NCI-H1105 (cell line): ENCODE data around the gene TMEM132E.
"Not testable (repeated sequence)": the region's sequence is repeated elsewhere in the genome, so short reads cannot be mapped to it uniquely, and the experiment has no call there.

Experiments
- DNase-seq: peaks from one replicate; lab custom pipeline; 2025; lab: John Stamatoyannopoulos, UW

TMEM132E gene, protein sequence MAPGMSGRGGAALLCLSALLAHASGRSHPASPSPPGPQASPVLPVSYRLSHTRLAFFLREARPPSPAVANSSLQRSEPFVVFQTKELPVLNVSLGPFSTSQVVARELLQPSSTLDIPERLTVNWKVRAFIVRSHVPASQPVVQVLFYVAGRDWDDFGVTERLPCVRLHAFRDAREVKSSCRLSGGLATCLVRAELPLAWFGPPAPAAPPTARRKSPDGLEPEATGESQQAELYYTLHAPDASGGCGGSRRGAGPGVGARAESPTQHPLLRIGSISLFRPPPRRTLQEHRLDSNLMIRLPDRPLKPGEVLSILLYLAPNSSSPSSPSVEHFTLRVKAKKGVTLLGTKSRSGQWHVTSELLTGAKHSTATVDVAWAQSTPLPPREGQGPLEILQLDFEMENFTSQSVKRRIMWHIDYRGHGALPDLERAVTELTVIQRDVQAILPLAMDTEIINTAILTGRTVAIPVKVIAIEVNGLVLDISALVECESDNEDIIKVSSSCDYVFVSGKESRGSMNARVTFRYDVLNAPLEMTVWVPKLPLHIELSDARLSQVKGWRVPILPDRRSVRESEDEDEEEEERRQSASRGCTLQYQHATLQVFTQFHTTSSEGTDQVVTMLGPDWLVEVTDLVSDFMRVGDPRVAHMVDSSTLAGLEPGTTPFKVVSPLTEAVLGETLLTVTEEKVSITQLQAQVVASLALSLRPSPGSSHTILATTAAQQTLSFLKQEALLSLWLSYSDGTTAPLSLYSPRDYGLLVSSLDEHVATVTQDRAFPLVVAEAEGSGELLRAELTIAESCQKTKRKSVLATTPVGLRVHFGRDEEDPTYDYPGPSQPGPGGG (N-terminal part only)

DNA sequence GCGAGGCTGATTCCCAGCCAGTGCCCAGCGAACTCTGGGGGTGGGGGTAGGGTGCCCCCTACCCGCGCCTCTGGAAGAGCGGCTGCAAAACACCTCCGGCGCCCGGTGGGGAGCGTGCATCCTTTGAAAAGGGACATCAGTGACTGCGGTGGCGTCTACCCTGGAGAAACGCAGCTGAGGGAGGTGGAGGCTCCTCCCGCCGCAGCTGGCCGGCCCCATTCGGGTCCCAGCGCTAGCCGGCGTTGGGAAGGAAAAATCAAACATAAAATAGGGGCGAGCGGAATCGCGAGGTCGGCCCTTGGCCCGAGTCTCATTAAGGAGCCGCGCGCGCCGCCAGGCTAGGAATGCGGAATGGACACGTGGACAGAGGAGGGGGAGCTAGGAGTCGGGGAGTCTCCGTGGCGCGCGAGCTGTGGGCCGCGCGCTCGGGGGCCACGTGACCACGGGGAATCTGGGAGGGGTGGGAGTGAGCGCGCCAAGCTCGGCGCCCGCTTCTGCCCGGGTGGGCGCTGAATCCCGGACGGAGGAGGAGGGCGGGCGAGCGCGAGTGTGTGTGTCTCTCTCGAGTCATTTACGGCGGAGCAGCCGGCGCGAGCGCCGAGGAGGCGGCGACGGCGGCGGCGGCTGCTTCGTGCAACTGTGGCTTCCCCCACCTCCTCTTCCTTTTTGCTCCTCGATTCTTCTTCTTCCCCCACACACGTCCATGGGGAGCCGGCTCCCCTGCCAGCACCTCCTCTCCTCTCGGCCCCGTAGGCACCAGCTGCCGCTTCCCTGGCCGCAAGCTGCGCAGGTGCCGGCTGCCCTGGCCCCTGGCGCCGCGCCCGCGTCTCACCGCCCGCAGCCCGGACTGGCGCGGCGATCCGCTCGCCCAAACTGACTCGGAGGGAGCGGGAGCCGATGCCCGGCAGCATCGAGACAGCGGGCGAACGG lies at the start of gene TMEM132E:
TMEM132E (plus strand) TSS at position 566 of the 930 bp plus-strand sequence. CDS start 1,495 bp downstream, outside the sequence.
- DNase-seq: peak; percentile 45

GRCh38 chr17:34530918-34531317 lies 48.5 kb upstream of the TMEM132E start:
- no peak for DNase-seq

DNA sequence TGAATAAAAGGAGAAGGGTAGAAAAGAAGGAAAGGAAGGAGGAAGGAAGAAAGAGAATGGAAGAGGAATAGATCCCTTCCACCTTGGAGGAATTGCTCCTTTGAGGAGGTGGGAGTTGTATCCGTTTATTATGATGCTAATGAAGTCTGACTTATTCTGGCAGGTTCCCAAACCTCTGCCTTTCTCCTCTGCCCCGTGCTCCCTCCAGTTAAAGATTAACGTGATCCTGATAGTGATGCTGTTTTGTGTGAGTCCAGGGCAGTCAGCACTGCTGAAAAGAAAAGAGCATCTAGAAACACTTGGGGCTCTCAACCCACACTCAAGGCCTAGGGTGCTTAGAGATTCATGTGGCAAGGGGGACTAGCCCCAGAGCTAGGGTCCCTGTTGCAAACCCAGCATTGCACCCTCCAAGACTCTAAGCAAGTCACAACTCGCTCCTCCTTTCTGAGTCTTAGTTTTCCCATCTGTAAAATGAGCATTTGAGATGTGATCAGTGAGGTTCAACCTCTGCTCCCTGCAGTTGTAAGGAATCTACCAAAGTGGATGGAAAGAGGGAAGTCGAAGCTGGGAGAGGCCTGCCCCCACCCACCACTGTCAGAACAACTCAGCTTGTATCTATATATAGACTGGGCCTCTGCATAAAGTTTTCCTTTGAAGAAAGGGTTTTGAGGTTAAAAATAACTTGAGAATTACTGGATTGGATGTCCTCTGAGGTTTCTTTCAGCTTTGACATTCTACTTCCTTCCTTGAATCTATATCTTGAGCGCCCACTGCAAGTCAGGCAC lies 46.9 kb upstream of the TMEM132E start:
- no peak for DNase-seq

GRCh38 chr17:34533806-34534527 lies 45.4 kb upstream of the TMEM132E start:
- DNase-seq: no peak

- DNase-seq: no peak
Observed at GRCh38 chr17:34537445-34537844, 41.9 kb upstream of the TMEM132E start.

GRCh38 chr17:34538582-34538981 lies 40.8 kb upstream of the TMEM132E start:
- not testable (repeated sequence) for DNase-seq

GRCh38 chr17:34539881-34540280 lies 39.5 kb upstream of the TMEM132E start:
- no peak for DNase-seq

DNA sequence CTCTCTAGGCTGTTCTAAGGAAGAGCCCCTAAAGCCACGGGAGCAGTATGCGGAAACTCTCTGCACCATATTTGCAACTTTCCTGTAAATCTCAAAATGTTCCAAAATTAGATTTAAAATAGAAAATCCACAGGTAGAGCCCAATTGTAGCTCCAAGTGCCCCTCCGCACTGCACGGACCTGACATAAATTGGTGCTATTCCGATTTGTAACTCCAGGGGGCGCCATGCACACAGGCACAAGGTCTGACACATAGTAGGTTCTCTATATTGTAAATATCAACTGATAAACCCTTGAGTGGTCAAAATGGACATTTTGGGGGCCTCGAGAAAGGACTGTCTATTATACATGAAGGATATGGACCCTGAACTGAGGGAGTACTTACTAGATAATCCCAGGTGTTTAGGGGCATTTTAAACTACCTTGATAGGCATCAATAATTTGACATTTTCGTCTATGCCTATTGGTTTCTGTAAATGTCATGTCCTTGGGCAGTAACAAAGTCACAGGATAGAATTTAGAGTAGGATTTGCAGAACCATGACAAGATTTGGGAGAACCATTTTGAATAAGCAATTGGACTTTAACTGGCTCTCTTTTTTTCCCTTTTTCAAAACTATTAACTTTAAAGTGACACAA lies 36.6 kb upstream of the TMEM132E start:
- DNase-seq: peak; percentile 11

- no peak for DNase-seq
Observed at GRCh38 chr17:34547453-34548063, 31.8 kb upstream of the TMEM132E start.

- no peak for DNase-seq
Observed at GRCh38 chr17:34549966-34550365, 29.4 kb upstream of the TMEM132E start.

GRCh38 chr17:34553907-34554306 lies 25.5 kb upstream of the TMEM132E start:
- DNase-seq: no peak

DNA sequence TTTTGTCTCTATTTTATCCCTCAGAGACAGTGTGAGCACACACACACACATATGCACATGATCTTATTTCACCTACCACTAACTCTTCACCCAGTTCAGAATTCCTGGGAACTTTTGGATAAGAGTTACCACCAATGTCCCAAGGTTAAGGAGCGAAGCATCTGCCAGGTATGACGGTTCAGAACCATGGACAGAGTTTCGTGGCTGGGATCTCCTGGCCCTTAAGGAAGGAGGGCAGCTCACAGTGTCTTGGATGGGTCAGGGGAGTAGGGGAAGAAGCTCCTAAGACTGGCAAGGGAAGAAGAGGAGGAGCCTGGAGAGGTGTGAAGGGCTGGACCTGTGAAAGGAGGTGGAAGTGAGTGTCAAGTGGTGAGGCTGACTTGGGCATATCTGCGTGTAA lies 23.0 kb upstream of the TMEM132E start:
- no peak for DNase-seq

DNA sequence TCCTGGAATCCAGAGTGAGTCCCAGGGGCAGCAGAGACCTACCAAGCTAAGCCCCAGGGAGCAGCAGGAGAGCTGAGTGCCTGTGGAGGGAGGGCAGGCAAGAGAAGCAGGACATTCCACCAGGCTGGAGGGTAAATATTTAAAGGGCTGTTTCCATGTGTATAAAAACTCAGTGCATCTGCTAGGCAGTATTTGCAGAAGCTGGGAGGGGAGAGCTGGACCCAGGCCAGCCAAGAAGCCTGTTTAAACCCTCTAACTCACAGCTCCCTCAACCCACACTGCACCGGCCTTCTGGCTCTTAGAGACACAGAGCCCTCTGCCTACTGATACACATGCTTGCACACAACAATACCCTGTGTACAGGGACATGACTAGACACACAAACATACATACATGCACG lies 22.5 kb upstream of the TMEM132E start:
- DNase-seq: no peak

DNA sequence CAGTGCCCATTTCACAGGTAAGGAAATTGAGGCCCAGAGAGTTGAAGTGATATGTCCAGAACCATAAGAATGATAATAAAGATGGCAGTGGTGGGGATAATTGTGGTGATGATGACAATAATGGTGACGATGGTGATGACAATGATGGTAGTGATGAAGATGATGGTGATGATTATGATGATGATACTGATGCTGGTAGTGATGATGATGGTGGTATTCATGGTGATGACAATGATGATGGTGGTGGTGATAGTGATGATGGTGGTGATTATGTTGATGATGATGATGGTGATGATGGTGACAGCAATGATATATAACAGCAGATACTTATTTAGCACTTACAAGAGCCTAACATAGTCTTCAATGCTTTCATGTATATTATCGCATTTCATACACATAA lies 18.1 kb upstream of the TMEM132E start:
- DNase-seq: no peak

GRCh38 chr17:34562387-34562786 lies 17.0 kb upstream of the TMEM132E start:
- peak; percentile 3 for DNase-seq

DNA sequence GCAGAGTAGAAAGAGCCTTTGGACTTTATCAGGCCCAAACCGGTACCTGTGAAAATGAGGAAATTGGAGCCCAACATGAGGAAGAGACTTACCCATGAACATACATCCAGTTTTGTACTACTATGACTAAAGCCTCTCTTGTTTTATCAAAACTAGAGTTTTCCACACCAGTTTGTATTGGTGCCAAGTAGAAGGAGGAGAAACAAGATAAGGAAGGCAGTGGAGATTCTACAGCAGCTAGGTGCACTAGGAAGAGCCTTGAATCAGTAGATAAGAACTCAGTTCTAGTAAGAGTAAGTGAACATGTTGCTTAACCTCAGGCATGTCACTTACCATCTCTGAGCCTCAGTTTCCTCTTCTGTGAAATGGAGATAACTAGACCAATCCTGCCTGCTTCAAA lies 13.7 kb upstream of the TMEM132E start:
- DNase-seq: no peak

DNA sequence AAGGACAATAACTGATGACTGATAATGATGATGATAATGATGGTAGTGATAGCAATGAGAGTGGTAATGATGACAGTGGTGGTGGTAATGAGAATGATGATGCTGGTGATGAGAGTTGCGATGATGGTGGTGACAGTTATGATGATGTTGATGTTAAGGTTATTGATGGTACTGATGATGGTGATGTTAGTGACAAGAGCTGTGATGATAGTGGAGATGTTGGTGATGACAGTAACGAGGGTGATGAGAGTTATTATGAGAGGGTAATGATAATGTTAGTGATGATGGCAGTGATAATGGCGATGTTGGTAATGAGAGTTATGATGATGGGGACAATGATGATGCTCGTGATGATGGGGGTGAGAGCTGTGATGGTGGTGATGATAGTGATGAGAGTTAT lies 13.2 kb upstream of the TMEM132E start:
- no peak for DNase-seq

- no peak for DNase-seq
Observed at GRCh38 chr17:34566873-34567272, 12.5 kb upstream of the TMEM132E start.

GRCh38 chr17:34567691-34568465 lies 11.5 kb upstream of the TMEM132E start:
- DNase-seq: no peak
